MM.1S (cell line): ENCODE measurements around the gene TAC4.

Experiments
- DNase-seq: peaks from one replicate; pipeline ENCODE4 v3.0.0-alpha.2; 2015
- H2AFZ ChIP-seq: fragments of 300-600 bp; sonication (generic); 2 replicates; pipeline ENCODE4 v1.6.0; 2016; ENCODE audit warnings: antibody characterized with exemption, low read length
- H3F3A ChIP-seq: fragments of 300-600 bp; sonication (generic); 2 replicates; pipeline ENCODE4 v1.6.1; 2016; ENCODE audit warnings: mild to moderate bottlenecking, antibody characterized with exemption, low read length, moderate library complexity, mixed read lengths; ENCODE audit not compliant: insufficient read depth
- H3K27ac ChIP-seq: fragments of 300-600 bp; sonication (generic); 2 replicates; pipeline ENCODE4 v1.5.1; 2016; ENCODE audit warnings: mild to moderate bottlenecking, low read length
- H3K27me3 ChIP-seq: fragments of 300-600 bp; sonication (generic); replicated peaks from 2 replicates; pipeline ENCODE4 v1.6.0; 2016; ENCODE audit warnings: low read length; ENCODE audit not compliant: insufficient read depth
- H3K36me3 ChIP-seq: fragments of 300-600 bp; sonication (generic); replicated peaks from 2 replicates; pipeline ENCODE4 v1.6.1; 2016; ENCODE audit warnings: mild to moderate bottlenecking, low read length, mixed read lengths; ENCODE audit not compliant: insufficient read depth
- H3K4me1 ChIP-seq: fragments of 300-600 bp; sonication (generic); 2 replicates; pipeline ENCODE4 v1.6.1; 2016; ENCODE audit warnings: low read length, mixed read lengths
- H3K4me2 ChIP-seq: fragments of 300-600 bp; sonication (generic); 2 replicates; pipeline ENCODE4 v1.6.0; 2016; ENCODE audit warnings: low read depth, low read length
- H3K4me3 ChIP-seq: fragments of 300-600 bp; sonication (generic); 2 replicates; pipeline ENCODE4 v1.5.1; 2016; ENCODE audit warnings: low read length, mixed read lengths
- H3K79me2 ChIP-seq: fragments of 300-600 bp; sonication (generic); 2 replicates; pipeline ENCODE4 v1.6.1; 2016; ENCODE audit warnings: mixed run types, low read length, mixed read lengths
- H3K9ac ChIP-seq: fragments of 300-600 bp; sonication (generic); 2 replicates; pipeline ENCODE4 v1.6.1; 2016; ENCODE audit warnings: low read length, mixed read lengths
- H3K9me2 ChIP-seq: fragments of 300-600 bp; sonication (generic); replicated peaks from 2 replicates; pipeline ENCODE4 v1.6.1; 2016; ENCODE audit warnings: mild to moderate bottlenecking, low read length, mixed read lengths; ENCODE audit not compliant: insufficient read depth
- H3K9me3 ChIP-seq: fragments of 300-600 bp; sonication (generic); replicated peaks from 2 replicates; pipeline ENCODE4 v1.6.1; 2016; ENCODE audit warnings: mild to moderate bottlenecking, low read length, mixed read lengths; ENCODE audit not compliant: insufficient read depth
- H4K20me1 ChIP-seq: fragments of 300-600 bp; sonication (generic); 2 replicates; pipeline ENCODE4 v1.6.1; 2016; ENCODE audit warnings: mild to moderate bottlenecking, low read length, moderate library complexity, mixed read lengths; ENCODE audit not compliant: insufficient read depth
- EZH2 ChIP-seq: fragments of 300-600 bp; sonication (generic); optimal IDR thresholded peaks from 2 replicates; pipeline ENCODE3; 2017; ENCODE audit warnings: low read depth, mild to moderate bottlenecking, antibody characterized with exemption, low read length, mixed read lengths
- EZH2phosphoT487 ChIP-seq: fragments of 300-600 bp; sonication (generic); IDR thresholded peaks from 2 replicates; pipeline ENCODE4 v1.6.1; 2018; ENCODE audit warnings: antibody characterized with exemption, low read length
- TF ChIP-seq, protein P1 (sequence below): fragments of 300-600 bp; sonication (generic); IDR thresholded peaks from 2 replicates; pipeline ENCODE4 v1.5.1; 2016; ENCODE audit warnings: antibody characterized with exemption, low read length, mixed read lengths

Gene TAC4

DNA sequence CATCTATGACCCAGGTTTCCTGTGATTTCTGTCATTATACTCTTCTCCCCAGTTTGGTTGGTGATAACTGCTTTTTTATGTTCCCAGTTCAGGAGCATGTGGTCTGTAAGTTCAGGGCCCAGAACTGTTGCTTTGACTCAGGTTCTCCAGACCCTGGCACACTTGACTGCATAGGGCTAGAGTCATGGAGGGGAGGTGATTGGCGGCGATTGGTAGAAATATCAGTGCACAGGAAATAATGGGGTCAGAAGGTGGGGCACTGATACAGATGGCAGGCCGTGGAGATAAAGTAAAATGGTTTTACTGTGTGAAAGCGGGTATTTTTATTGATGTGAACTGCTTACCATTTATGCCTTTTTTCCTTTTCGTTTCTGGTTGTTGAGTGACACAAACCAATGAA lies 28.7 kb downstream of the TAC4 start:
- H3F3A ChIP-seq: no peaks in the 10 kb centered on the region
- no peak overlapping the region for H3K27ac ChIP-seq
- H3K79me2 ChIP-seq: peaks cover 33% of the 10 kb centered on the region
- no peak overlapping the region for H3K4me2 ChIP-seq
- TF ChIP-seq, protein P1, sequence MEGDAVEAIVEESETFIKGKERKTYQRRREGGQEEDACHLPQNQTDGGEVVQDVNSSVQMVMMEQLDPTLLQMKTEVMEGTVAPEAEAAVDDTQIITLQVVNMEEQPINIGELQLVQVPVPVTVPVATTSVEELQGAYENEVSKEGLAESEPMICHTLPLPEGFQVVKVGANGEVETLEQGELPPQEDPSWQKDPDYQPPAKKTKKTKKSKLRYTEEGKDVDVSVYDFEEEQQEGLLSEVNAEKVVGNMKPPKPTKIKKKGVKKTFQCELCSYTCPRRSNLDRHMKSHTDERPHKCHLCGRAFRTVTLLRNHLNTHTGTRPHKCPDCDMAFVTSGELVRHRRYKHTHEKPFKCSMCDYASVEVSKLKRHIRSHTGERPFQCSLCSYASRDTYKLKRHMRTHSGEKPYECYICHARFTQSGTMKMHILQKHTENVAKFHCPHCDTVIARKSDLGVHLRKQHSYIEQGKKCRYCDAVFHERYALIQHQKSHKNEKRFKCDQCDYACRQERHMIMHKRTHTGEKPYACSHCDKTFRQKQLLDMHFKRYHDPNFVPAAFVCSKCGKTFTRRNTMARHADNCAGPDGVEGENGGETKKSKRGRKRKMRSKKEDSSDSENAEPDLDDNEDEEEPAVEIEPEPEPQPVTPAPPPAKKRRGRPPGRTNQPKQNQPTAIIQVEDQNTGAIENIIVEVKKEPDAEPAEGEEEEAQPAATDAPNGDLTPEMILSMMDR: no peak
- TF ChIP-seq EZH2phosphoT487 (no peak), EZH2 (no peak)
- H3K27me3 ChIP-seq: no peaks in the 10 kb centered on the region
- no peak overlapping the region for H3K9ac ChIP-seq
- no peaks in the 10 kb centered on the region for H3K9me3 ChIP-seq
- no peak overlapping the region for H3K4me3 ChIP-seq
- DNase-seq: no peak
- H3K36me3 ChIP-seq: peaks cover 23% of the 10 kb centered on the region
- H3K9me2 ChIP-seq: no peaks in the 10 kb centered on the region
- H4K20me1 ChIP-seq: no peaks in the 10 kb centered on the region
- H3K4me1 ChIP-seq: no peaks in the 10 kb centered on the region
- no peak overlapping the region for H2AFZ ChIP-seq

DNA sequence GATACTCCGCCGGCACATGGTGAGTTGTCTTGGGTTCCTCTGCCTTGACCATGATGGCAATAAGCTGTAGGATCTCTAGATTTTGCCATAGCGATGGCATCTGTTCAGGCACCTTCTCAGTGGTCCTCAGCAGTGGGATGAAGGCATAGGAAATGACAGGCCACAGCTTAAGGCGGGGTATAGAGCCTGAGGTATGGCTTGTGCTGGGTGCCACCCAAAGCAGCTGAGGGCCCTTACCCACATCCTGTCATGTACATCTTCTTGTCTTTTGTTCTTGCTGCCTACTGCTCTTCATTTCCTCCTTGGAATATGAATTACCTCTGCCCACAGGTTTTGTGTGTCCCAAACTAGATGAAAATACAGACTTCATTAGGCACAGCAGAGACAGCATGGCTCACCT lies 29.9 kb downstream of the TAC4 start:
- peaks cover 40% of the 10 kb centered on the region for H3K79me2 ChIP-seq
- DNase-seq: no peak
- TF ChIP-seq, protein P1: no peak
- TF ChIP-seq EZH2phosphoT487 (no peak), EZH2 (no peak)
- no peaks in the 10 kb centered on the region for H3K9me3 ChIP-seq
- H3K9ac ChIP-seq: no peak overlapping the region
- no peak overlapping the region for H3K4me3 ChIP-seq
- no peak overlapping the region for H3K4me2 ChIP-seq
- H4K20me1 ChIP-seq: no peaks in the 10 kb centered on the region
- H3K36me3 ChIP-seq: peaks cover 13% of the 10 kb centered on the region; the same call in 1 of the 2 replicates
- H2AFZ ChIP-seq: no peak overlapping the region
- H3K27ac ChIP-seq: no peak overlapping the region
- H3K27me3 ChIP-seq: no peaks in the 10 kb centered on the region
- H3F3A ChIP-seq: no peaks in the 10 kb centered on the region
- no peaks in the 10 kb centered on the region for H3K4me1 ChIP-seq
- H3K9me2 ChIP-seq: no peaks in the 10 kb centered on the region

DNA sequence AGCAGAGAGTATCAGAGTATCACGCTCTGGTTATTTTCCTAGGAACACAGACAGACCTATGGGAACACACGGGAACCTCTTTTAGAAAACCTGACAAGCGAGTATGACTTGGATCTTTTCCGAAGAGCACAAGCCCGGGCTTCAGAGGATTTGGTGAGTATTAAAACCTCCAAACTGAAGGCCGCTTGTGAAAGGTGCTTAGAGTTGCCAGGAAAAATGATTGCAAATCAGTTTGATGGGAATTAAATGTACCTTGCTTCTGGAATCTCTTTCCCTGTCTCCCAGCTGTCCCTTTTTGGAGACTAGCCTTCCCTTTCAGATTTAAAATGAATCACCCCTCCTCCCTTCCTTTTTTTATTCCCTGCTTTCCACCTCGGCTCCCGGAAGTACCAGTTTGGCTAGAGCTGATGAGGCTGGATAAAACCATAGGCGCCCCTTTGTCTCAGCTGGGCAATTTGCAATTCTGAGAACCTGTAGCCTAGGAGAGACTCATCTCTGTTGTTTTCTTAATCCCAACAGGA lies 32.0 kb downstream of the TAC4 start:
- no peak for DNase-seq
- Histone ChIP-seq H3K9ac (no peak overlapping the region), H3K4me3 (no peak overlapping the region), H3K4me1 (no peaks in the 10 kb centered on the region), H3K27me3 (no peaks in the 10 kb centered on the region), H3K79me2 (peaks cover 37% of the 10 kb centered on the region), H2AFZ (no peak overlapping the region), H3K9me3 (no peaks in the 10 kb centered on the region), H3F3A (no peaks in the 10 kb centered on the region), H3K27ac (no peak overlapping the region), H3K36me3 (peaks cover 10% of the 10 kb centered on the region; the same call in 1 of the 2 replicates), H3K9me2 (no peaks in the 10 kb centered on the region), H3K4me2 (no peak overlapping the region), H4K20me1 (no peaks in the 10 kb centered on the region)
- TF ChIP-seq EZH2phosphoT487: no peak
- no peak for TF ChIP-seq EZH2
- TF ChIP-seq, protein P1: no peak
